Measurements from ENCODE around the gene TUBA1C.
"Not testable (repeated sequence)": the region's sequence is repeated elsewhere in the genome, so short reads cannot be mapped to it uniquely, and the experiment has no call there.

TUBA1C gene

DNA sequence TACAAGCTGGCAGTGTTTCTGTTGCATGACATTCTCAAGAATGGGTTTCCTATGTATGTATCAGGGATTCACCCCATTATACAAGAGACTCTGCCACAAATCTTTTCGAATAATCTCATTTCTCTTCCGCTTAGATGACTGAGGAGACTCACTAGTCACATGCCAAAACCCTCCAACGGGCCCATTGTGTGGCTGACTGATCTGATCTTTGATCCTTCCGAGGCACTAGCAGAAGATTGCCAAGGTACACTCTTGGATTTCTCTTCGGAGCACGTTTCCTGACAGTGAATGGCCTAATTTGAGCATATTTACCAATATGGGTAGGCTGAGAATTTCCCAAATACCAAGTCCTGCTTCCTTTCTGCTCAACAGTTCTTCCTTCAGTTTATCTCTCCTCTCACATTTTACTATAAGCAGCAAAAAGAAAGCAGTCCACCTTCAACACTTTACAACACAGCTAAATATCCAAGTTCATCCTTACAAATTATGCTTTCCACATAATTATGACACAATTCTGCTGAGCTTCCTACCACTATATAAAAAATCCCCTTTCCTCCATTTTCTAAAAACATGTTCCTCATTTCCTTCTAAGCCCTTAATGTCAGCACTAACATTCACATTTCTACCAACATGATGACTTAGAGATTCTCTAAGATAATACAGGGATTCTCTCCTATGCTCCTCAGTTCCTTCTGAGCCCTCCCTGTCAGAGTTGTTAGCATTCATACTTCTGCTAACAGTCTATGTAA lies 41.1 kb downstream of the TUBA1C start:
- DNase-seq (ENCODE audit: extremely low read depth in 1 of 2, low read depth in 1 of 2) = no peak

DNA sequence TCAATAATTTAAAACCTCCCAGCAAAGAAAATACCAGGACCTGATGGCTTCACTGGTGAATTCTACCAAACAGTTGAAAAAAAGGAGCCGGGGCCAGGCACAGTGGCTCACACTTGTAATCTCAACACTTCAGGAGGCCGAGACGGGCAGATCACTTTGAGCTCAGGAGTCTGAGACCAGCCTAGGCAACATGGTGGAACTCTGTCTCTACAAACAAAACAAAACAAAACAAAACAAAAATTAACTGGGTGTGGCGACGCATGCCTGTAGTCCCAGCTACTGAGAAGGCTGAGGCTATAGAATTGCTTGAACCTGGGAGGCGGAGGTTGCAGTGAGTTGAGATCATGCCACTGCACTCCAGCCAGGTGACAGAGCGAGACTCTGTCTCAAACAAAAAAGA lies 44.5 kb downstream of the TUBA1C start:
- DNase-seq (ENCODE audit: extremely low read depth in 1 of 2, low read depth in 1 of 2) = no peak

DNA sequence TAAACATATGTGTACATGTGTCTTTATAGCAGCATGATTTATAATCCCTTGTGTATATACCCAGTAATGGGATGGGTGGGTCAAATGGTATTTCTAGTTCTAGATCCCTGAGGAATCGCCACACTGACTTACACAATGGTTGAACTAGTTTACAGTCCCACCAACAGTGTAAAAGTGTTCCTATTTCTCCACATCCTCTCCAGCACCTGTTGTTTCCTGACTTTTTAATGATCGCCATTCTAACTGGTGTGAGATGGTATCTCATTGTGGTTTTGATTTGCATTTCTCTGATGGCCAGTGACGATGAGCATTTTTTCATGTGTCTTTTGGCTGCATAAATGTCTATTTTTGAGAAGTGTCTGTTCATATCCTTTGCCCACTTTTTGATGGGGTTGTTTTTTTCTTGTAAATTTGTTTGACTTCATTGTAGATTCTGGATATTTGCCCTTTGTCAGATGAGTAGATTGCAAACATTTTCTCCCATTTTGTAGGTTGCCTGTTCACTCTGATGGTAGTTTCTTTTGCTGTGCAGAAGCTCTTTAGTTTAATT lies 45.6 kb downstream of the TUBA1C start:
- DNase-seq (ENCODE audit: extremely low read depth in 1 of 2, low read depth in 1 of 2) = not testable (repeated sequence)

DNA sequence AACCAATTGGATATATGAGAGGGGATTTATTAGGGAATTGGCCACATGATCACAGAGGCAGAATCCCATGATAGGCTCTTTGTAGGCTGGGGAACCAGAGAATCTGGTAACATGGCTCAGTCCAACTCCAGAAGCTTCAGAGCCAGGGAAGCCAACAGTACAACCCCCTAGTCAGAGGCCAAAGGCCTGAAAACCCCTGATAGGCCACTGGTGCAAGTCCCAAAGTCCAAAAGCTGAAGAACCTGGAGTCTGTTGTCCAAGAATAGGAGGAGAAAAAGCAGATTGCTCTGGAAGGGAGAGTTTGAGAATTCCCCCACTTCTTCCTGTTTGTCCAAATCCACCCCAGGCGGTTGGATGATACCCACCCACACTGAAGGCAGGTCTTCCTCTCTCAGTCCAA lies 49.9 kb downstream of the TUBA1C start:
- DNase-seq (ENCODE audit: extremely low read depth in 1 of 2, low read depth in 1 of 2) = no peak

DNA sequence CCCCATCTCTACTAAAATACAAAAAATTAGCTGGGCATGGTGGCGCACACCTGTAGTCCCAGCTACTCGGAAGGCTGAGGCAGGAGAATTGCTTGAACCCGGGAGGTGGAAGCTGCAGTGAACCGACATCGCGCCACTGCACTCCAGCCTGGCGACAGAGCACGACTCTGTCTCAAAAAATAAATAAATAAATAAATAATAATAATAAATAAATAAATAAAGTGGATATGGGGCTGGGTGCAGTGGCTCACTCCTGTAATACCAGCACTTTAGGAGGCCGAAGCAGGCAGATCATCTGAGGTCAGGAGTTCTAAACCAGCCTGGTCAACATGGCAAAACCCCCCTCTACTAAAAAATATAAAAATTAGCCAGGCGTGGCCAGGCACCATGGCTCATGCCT lies 52.2 kb downstream of the TUBA1C start:
- not testable (repeated sequence) for DNase-seq (ENCODE audit: extremely low read depth in 1 of 2, low read depth in 1 of 2)

DNA sequence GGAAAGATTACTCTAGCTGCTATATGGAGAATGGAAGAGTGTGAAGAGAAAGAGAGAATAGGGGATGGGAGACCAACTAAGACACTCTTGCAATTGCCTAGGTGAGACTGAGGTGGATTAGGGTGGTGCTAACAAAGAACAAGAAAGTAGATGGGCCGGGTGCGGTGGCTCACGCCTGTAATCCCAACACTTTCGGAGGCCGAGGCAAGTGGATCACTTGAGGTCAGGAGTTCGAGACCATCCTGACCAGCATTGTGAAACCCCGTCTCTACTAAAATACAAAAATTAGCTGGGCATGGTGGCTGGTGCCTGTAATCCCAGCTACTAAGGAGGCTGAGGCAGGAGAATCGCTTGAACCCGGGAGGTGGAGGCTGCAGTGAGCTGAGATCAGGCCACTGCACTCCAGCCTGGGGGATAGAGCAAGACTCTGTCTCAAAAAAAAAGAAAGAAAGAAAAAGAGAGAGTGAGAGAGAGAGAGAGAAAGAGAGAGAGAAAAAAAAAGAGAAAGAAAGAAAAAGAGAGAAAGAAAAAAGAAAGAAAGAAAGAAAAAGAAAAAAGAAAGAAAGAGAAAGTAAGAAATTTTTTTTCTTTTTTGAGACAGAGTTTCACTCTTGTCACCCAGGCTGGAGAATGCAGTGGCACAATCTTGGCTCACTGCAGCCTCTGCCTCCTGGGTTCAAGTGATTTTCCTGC lies 55.7 kb downstream of the TUBA1C start:
- not testable (repeated sequence) for DNase-seq (ENCODE audit: extremely low read depth in 1 of 2, low read depth in 1 of 2)

DNA sequence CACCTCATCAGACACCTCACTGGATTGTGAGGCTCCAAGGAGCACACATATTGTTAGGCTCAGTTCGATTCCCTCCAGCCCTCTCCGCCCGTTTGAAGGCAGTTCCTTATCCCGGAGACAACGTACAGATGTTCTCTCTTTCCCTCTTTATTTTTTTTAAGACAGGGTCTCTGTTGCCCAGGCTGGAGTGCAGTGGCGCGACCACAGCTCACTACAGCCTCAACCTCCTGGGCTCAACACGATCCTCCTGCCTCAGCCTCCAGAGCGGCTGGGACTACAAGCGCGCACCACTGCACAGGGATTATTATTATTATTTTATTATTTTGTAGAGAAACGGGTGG lies 57.5 kb downstream of the TUBA1C start:
- no peak for DNase-seq (ENCODE audit: extremely low read depth in 1 of 2, low read depth in 1 of 2)

DNA sequence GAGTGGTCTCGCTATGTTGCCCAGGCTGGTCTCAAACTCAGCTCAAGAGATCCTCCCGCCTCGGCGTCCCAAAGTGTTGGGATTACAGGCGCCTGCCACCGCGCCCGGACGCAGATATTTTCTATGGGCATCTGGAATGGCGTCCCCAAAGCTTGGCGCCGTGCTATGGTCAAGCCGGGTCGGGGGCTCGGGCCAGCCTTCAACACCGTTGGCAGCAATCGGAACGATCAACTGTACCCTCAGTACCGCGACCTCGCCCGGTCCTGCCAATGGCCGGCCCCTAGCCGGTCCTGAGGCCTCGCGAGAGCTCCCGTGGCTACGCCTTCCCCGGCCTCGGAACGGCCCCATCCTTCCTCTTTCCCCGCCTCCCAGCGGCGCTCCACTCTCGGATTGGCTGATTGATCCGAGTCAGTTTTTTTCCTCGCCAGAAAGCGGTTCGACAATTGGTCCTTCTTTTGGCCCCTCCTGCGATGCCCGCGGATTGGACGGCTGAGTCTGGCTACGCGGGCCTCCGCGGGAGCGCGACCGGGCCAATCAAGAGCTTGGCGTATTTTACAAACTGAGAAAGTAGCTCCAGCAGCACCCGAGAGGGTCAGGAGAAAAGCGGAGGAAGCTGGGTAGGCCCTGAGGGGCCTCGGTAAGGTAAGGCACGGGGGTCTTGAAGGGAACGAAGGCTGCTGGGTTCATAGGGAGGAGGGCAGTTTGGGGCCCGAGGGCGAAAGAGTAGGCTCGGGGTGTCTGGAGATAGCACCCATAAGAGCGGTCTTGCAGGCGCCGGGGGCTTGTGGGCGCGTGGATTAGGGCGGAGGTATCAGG lies 58.0 kb downstream of the TUBA1C start, which contains the start of gene TROAP:
TROAP (plus strand) TSS at position 548 of the 816 bp plus-strand sequence. CDS start 354 bp downstream, outside the sequence.
- DNase-seq (ENCODE audit: extremely low read depth in 1 of 2, low read depth in 1 of 2) = peak; percentile 89 to 92

DNA sequence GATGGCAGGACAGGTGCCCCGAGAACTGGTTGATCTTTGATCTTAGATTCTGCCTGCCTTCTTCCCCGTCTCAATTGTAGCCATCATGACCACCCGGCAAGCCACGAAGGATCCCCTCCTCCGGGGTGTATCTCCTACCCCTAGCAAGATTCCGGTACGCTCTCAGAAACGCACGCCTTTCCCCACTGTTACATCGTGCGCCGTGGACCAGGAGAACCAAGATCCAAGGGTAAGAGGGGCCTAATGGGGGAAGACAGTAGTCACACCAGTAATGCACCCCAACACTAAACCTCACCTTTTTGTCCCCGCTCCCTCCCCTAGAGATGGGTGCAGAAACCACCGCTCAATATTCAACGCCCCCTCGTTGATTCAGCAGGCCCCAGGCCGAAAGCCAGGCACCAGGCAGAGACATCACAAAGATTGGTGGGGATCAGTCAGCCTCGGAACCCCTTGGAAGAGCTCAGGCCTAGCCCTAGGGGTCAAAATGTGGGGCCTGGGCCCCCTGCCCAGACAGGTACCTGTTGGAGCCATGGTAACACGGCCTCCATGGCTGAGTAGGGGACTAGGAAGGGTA lies 58.7 kb downstream of the TUBA1C start:
- DNase-seq (ENCODE audit: extremely low read depth in 1 of 2, low read depth in 1 of 2) = no peak

Data from activated CD8-positive, alpha-beta memory T cell treated with anti-CD3 and anti-CD28 coated beads for 1 hour (primary cell).